Erythroblast (primary cell): ENCODE data around the gene AJM1.

Experiments used
- GATA1 ChIP-seq: IDR thresholded peaks from 2 replicates; pipeline ENCODE4 v1.6.1; 2011; ENCODE audit warnings: low read depth, mild to moderate bottlenecking, control low read depth, low read length, moderate library complexity
- POLR2A ChIP-seq: IDR thresholded peaks from 2 replicates; pipeline ENCODE4 v1.6.1; 2011; ENCODE audit warnings: mild to moderate bottlenecking, low read length

DNA sequence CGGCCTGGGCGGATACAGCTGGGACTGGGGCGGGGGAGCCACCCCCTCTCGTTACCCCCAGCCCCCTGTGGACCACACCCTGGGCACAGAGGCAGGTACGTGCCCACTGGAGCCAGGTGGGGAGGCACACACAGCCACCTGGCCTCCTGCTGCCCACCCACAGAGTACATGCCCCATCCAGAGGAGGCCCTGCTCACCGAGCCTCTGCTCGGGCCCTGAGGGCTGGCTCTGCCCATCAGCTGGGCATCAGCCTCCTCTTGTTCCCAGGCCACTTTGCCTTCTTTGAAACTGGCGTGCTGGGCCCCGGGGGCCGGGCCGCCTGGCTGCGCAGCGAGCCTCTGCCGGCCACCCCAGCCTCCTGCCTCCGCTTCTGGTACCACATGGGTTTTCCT lies 16.2 kb downstream of the AJM1 start:
- TF ChIP-seq POLR2A (no peak), GATA1 (no peak)
